Ascending aorta (tissue), 2 donors: Measurements from ENCODE around the gene ADK. TPM values are rescaled to one million over a fixed set of nuclear protein-coding genes. Genes with fewer than 3 reads are reported as not detected.
A peak's percentile ranks its signal among the peaks of the same experiment; 100 is the strongest.
"Not testable (repeated sequence)": the region's sequence is repeated elsewhere in the genome, so short reads cannot be mapped to it uniquely, and the experiment has no call there.

Experiments used
- DNase-seq, 2 donors: peaks; one replicate each; pipeline ENCODE4 v3.0.0-alpha.2; 2019; ENCODE audit warnings: low spot score in 2 of 2
- H3K27ac ChIP-seq, 2 donors: fragments of 200-600 bp; sonication (generic); one replicate each; pipeline ENCODE4 v1.5.1; 2016 to 2017; ENCODE audit warnings: mild to moderate bottlenecking in 1 of 2
- H3K27me3 ChIP-seq: fragments of 200-600 bp; sonication (generic); one replicate; pipeline ENCODE4 v1.5.1; 2017
- H3K36me3 ChIP-seq, 2 donors: fragments of 200-600 bp; sonication (generic); one replicate each; pipeline ENCODE4 v1.5.1; 2016
- H3K4me1 ChIP-seq, 2 donors: fragments of 200-600 bp; sonication (generic); one replicate each; pipeline ENCODE4 v1.5.1; 2016 to 2017; ENCODE audit warnings: mild to moderate bottlenecking in 1 of 2
- H3K4me3 ChIP-seq, 2 donors: fragments of 200-600 bp; sonication (generic); one replicate each; pipeline ENCODE4 v1.5.1; 2016 to 2017; ENCODE audit warnings: mild to moderate bottlenecking in 1 of 2
- H3K9me3 ChIP-seq, 2 donors: fragments of 200-600 bp; sonication (generic); one replicate each; pipeline ENCODE4 v1.5.1; 2016
- intact Hi-C: fragments of 100-400 bp; cut with DNase I; formaldehyde crosslinking; loops from one replicate; pipeline ENCODE4 v1.15.1; 2023
- total RNA-seq: library from RNA; depleted of rRNA; stranded (reverse); fragments of >200 nt; gene quantifications from one replicate; pipeline ENCODE4 v1.1.0, GENCODE V29; 2016
- TF ChIP-seq, protein P1 (sequence below), 3 experiments: fragments of 200-600 bp in 2 of 3; fragments of 450-650 bp in 1 of 3; sonication (generic) in 2 of 3; IDR thresholded peaks; one replicate each; pipeline ENCODE4 v1.5.1; 2016 to 2019; ENCODE audit warnings: antibody characterized with exemption in 3 of 3, mild to moderate bottlenecking in 1 of 3, moderate library complexity in 1 of 3

The ADK gene
- total RNA-seq, 1 donor from 2014 or later, result 2.4 TPM

DNA sequence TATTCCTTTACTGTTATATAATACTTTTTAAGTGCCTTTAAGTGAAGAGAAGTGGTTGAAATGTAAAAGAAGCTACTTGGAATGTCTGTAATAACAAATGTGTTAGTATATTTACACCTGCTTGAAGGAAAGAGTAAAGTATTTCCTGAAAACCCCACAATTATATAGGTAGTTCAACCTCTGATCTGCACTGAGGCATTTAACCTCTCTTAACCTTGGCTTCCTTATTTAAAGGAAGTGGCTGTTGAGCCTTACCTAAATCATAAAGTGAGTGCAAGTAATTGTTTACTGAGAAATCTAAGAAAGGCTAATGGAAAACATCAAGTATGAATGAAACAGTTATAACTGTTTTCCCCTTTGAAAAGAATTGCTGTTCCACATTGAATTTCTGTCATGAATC lies 294.5 kb downstream of the ADK start:
- intact Hi-C loops, result no loop called here
- TF ChIP-seq, protein P1, sequence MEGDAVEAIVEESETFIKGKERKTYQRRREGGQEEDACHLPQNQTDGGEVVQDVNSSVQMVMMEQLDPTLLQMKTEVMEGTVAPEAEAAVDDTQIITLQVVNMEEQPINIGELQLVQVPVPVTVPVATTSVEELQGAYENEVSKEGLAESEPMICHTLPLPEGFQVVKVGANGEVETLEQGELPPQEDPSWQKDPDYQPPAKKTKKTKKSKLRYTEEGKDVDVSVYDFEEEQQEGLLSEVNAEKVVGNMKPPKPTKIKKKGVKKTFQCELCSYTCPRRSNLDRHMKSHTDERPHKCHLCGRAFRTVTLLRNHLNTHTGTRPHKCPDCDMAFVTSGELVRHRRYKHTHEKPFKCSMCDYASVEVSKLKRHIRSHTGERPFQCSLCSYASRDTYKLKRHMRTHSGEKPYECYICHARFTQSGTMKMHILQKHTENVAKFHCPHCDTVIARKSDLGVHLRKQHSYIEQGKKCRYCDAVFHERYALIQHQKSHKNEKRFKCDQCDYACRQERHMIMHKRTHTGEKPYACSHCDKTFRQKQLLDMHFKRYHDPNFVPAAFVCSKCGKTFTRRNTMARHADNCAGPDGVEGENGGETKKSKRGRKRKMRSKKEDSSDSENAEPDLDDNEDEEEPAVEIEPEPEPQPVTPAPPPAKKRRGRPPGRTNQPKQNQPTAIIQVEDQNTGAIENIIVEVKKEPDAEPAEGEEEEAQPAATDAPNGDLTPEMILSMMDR (IDR thresholded peaks at IDR 0.05), result no peak
- no peak overlapping the region for H3K4me3 ChIP-seq
- H3K36me3 ChIP-seq, result no peaks in the 10 kb centered on the region
- no peaks in the 10 kb centered on the region for H3K4me1 ChIP-seq
- H3K9me3 ChIP-seq, result no peaks in the 10 kb centered on the region
- no peaks in the 10 kb centered on the region for H3K27me3 ChIP-seq
- no peak for DNase-seq
- H3K27ac ChIP-seq, result no peak overlapping the region

DNA sequence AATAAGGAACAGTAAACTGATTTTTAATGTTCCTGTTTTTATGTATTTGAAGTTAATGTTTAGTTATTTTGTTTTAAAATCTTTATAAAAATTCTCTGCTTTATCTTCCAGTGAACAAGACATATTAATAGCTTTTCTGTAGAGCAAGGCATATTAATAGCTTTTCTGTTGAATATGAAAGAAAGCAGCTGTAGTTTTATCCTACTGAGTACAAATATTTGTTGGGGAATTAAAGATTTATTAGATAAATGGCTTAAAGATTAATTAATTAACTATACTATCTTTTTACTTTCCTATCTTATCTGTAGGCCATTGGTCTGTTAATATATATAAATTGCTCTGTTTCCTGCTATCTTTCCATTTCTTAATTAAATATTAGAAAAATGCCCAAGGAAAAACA lies 299.6 kb downstream of the ADK start:
- DNase-seq, result no peak
- H3K36me3 ChIP-seq, result no peaks in the 10 kb centered on the region
- H3K9me3 ChIP-seq, result no peaks in the 10 kb centered on the region
- H3K4me3 ChIP-seq, result no peak overlapping the region
- H3K4me1 ChIP-seq, result no peaks in the 10 kb centered on the region
- TF ChIP-seq, protein P1 (IDR thresholded peaks at IDR 0.05), result no peak
- intact Hi-C loops, result no loop called here
- no peaks in the 10 kb centered on the region for H3K27me3 ChIP-seq
- H3K27ac ChIP-seq, result no peak overlapping the region

GRCh38 chr10:74451127-74451829 lies 300.3 kb downstream of the ADK start:
- intact Hi-C loops, result no loop called here
- TF ChIP-seq, protein P1 (IDR thresholded peaks at IDR 0.05), result no peak
- Histone ChIP-seq H3K4me1 (no peaks in the 10 kb centered on the region), H3K4me3 (no peak overlapping the region), H3K36me3 (no peaks in the 10 kb centered on the region), H3K9me3 (no peaks in the 10 kb centered on the region), H3K27ac (no peak overlapping the region), H3K27me3 (no peaks in the 10 kb centered on the region)
- no peak for DNase-seq

DNA sequence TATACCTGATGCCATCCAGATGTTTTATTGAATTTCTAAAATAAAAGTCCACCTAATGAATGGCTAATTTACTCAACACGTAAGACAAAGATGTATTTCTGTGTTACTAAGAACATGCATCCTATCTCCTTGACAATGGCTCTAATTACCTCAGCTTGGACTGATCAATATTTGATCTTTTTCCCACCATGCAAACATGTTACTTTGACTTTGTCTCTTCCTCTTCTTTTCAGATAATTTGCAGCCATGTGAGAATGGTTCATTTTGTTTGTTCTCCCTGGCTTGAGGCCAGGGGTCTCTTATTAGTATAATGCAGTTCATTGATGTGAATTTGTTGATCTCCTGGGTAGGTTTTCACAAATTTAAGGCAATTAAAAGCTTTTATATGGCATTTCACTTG lies 302.1 kb downstream of the ADK start:
- Histone ChIP-seq H3K27ac (no peak overlapping the region), H3K9me3 (no peaks in the 10 kb centered on the region), H3K4me3 (no peak overlapping the region), H3K4me1 (no peaks in the 10 kb centered on the region), H3K27me3 (no peaks in the 10 kb centered on the region), H3K36me3 (no peaks in the 10 kb centered on the region)
- DNase-seq, result no peak
- intact Hi-C loops, result no loop called here
- TF ChIP-seq, protein P1 (IDR thresholded peaks at IDR 0.05), result no peak

GRCh38 chr10:74457478-74457877 lies 306.5 kb downstream of the ADK start:
- intact Hi-C loops, H3K9me3 ChIP-seq, H3K27me3 ChIP-seq, DNase-seq, H3K4me1 ChIP-seq, H3K36me3 ChIP-seq, H3K27ac ChIP-seq, H3K4me3 ChIP-seq: not testable (repeated sequence)

DNA sequence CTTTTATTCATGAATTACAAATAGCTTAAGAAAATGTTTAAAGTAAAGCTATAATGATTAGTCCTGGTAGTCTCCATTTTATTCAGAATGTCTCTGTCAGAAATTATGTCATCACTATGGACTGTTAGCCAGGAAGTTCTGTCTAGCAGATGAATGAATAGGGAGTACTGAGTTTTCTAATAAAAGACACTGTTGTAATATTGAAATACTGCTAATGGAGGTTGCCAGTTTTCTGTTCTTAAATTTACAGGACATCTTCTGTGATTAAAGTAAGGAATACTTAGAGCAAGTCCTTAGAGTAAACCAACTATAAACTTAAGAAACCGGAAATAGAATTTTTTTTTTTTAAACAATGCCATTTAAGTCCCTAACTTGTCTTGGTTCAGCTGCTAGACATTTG lies 309.8 kb downstream of the ADK start:
- Histone ChIP-seq H3K36me3 (no peaks in the 10 kb centered on the region), H3K4me1 (no peaks in the 10 kb centered on the region), H3K27me3 (no peaks in the 10 kb centered on the region), H3K9me3 (no peaks in the 10 kb centered on the region), H3K4me3 (no peak overlapping the region), H3K27ac (peak overlapping the region in 1 of 2 donors; percentile 13)
- TF ChIP-seq, protein P1 (IDR thresholded peaks at IDR 0.05), result no peak
- intact Hi-C loops, result no loop called here
- no peak for DNase-seq
